Measurements from ENCODE around the gene NDST1. TPM values are rescaled to one million over a fixed set of nuclear protein-coding genes. Genes with fewer than 3 reads are reported as not detected.

Gene NDST1
- total and polyA plus RNA-seq, 3 experiments from 2014 or later: 0.13 to 2.8 (median 1.9) TPM

- Histone ChIP-seq H3K36me3 (ENCODE audit: insufficient read depth, low read length) (no peaks in the 10 kb centered on the region), H3K27me3 (ENCODE audit: insufficient read depth, low read length, poor library complexity, severe bottlenecking) (no peaks in the 10 kb centered on the region), H3K4me1 (ENCODE audit: insufficient read depth, low read length) (no peaks in the 10 kb centered on the region), H3K27ac (ENCODE audit: low read depth, low read length) (no peak overlapping the region), H3K9me3 (ENCODE audit: low read length) (no peaks in the 10 kb centered on the region), H3K4me3 (ENCODE audit: low read length) (no peak overlapping the region)
- no peaks in the 10 kb centered on the region for H3K4me1 Mint-ChIP-seq
- peaks cover 0 to 1% of the 10 kb centered on the region in 2 donors for H3K27me3 Mint-ChIP-seq
- no peak overlapping the region for H3K27ac Mint-ChIP-seq
- ChIA-PET POLR2A (no interaction called here), CTCF (no interaction called here)
- DNase-seq: no peak
- peaks cover 0 to 5% (median 0%) of the 10 kb centered on the region in 3 donors for H3K36me3 Mint-ChIP-seq
- H3K9me3 Mint-ChIP-seq: peaks cover 0 to 3% (median 0%) of the 10 kb centered on the region in 5 donors
- H3K4me3 Mint-ChIP-seq: no peak overlapping the region
Measured at GRCh38 chr5:150540042-150540441, 32.1 kb downstream of the NDST1 start.

GRCh38 chr5:150540615-150541396 is 32.9 kb downstream of the NDST1 start:
- ChIA-PET CTCF (interaction anchor here (1.1 to 1.3 kb wide), 2 partner anchors 13 to 29 kb away, joined by 3 read pairs; no protein-coding TSS in a partner anchor), POLR2A (no interaction called here)
- no peak overlapping the region for H3K4me3 Mint-ChIP-seq
- H3K9me3 Mint-ChIP-seq: peaks cover 0 to 3% (median 0%) of the 10 kb centered on the region in 5 donors
- H3K27ac Mint-ChIP-seq: no peak overlapping the region
- Histone ChIP-seq H3K27me3 (ENCODE audit: insufficient read depth, low read length, poor library complexity, severe bottlenecking) (no peaks in the 10 kb centered on the region), H3K4me3 (ENCODE audit: low read length) (no peak overlapping the region), H3K27ac (ENCODE audit: low read depth, low read length) (no peak overlapping the region), H3K36me3 (ENCODE audit: insufficient read depth, low read length) (no peaks in the 10 kb centered on the region), H3K4me1 (ENCODE audit: insufficient read depth, low read length) (no peaks in the 10 kb centered on the region), H3K9me3 (ENCODE audit: low read length) (no peaks in the 10 kb centered on the region)
- peaks cover 0 to 5% (median 0%) of the 10 kb centered on the region in 3 donors for H3K36me3 Mint-ChIP-seq
- peaks cover 0 to 1% of the 10 kb centered on the region in 2 donors for H3K27me3 Mint-ChIP-seq
- no peak for DNase-seq
- H3K4me1 Mint-ChIP-seq: no peaks in the 10 kb centered on the region

GRCh38 chr5:150541397-150541675 is 33.4 kb downstream of the NDST1 start:
- no peak overlapping the region for H3K27ac ChIP-seq (ENCODE audit: low read depth, low read length)
- peaks cover 0 to 5% (median 0%) of the 10 kb centered on the region in 3 donors for H3K36me3 Mint-ChIP-seq
- no peaks in the 10 kb centered on the region for H3K4me1 Mint-ChIP-seq
- no peak overlapping the region for H3K4me3 ChIP-seq (ENCODE audit: low read length)
- H3K9me3 Mint-ChIP-seq: peaks cover 0 to 3% (median 0%) of the 10 kb centered on the region in 5 donors
- H3K4me3 Mint-ChIP-seq: no peak overlapping the region
- no peaks in the 10 kb centered on the region for H3K4me1 ChIP-seq (ENCODE audit: insufficient read depth, low read length)
- peak overlapping the region in 1 of 8 donors; percentile 19 for H3K27ac Mint-ChIP-seq
- H3K27me3 ChIP-seq (ENCODE audit: insufficient read depth, low read length, poor library complexity, severe bottlenecking): no peaks in the 10 kb centered on the region
- DNase-seq: no peak
- CTCF ChIA-PET: interaction anchor here (1.1 to 1.3 kb wide), 2 partner anchors 12 to 30 kb away, joined by 3 read pairs; no protein-coding TSS in a partner anchor
- peaks cover 0 to 1% of the 10 kb centered on the region in 2 donors for H3K27me3 Mint-ChIP-seq
- H3K9me3 ChIP-seq (ENCODE audit: low read length): no peaks in the 10 kb centered on the region
- H3K36me3 ChIP-seq (ENCODE audit: insufficient read depth, low read length): no peaks in the 10 kb centered on the region
- POLR2A ChIA-PET: no interaction called here

- no peaks in the 10 kb centered on the region for H3K36me3 ChIP-seq (ENCODE audit: insufficient read depth, low read length)
- no peaks in the 10 kb centered on the region for H3K4me1 ChIP-seq (ENCODE audit: insufficient read depth, low read length)
- ChIA-PET POLR2A (no interaction called here), CTCF (interaction anchor here (0.9 to 1.3 kb wide), 3 partner anchors 11 to 91 kb away, joined by 3 read pairs; no protein-coding TSS in a partner anchor)
- H3K27me3 Mint-ChIP-seq: peaks cover 0 to 1% of the 10 kb centered on the region in 2 donors
- H3K4me3 Mint-ChIP-seq: no peak overlapping the region
- DNase-seq: no peak
- H3K36me3 Mint-ChIP-seq: peaks cover 0 to 5% (median 0%) of the 10 kb centered on the region in 3 donors
- H3K4me1 Mint-ChIP-seq: no peaks in the 10 kb centered on the region
- no peak overlapping the region for H3K4me3 ChIP-seq (ENCODE audit: low read length)
- peak overlapping the region in 1 of 8 donors; percentile 66 for H3K27ac Mint-ChIP-seq
- H3K27me3 ChIP-seq (ENCODE audit: insufficient read depth, low read length, poor library complexity, severe bottlenecking): no peaks in the 10 kb centered on the region
- H3K9me3 Mint-ChIP-seq: peaks cover 0 to 3% (median 0%) of the 10 kb centered on the region in 5 donors
- no peak overlapping the region for H3K27ac ChIP-seq (ENCODE audit: low read depth, low read length)
- H3K9me3 ChIP-seq (ENCODE audit: low read length): no peaks in the 10 kb centered on the region
Measured at GRCh38 chr5:150541895-150542294, 34.0 kb downstream of the NDST1 start.

GRCh38 chr5:150542933-150543445 is 35.1 kb downstream of the NDST1 start:
- H3K27me3 Mint-ChIP-seq: peaks cover 1 to 5% of the 10 kb centered on the region in 2 donors
- H3K4me1 ChIP-seq (ENCODE audit: insufficient read depth, low read length): no peaks in the 10 kb centered on the region
- H3K9me3 Mint-ChIP-seq: no peaks in the 10 kb centered on the region
- no peaks in the 10 kb centered on the region for H3K36me3 Mint-ChIP-seq
- no peaks in the 10 kb centered on the region for H3K27me3 ChIP-seq (ENCODE audit: insufficient read depth, low read length, poor library complexity, severe bottlenecking)
- ChIA-PET CTCF (no interaction called here), POLR2A (no interaction called here)
- no peak overlapping the region for H3K4me3 ChIP-seq (ENCODE audit: low read length)
- no peaks in the 10 kb centered on the region for H3K4me1 Mint-ChIP-seq
- H3K27ac ChIP-seq (ENCODE audit: low read depth, low read length): no peak overlapping the region
- no peak overlapping the region for H3K4me3 Mint-ChIP-seq
- no peaks in the 10 kb centered on the region for H3K36me3 ChIP-seq (ENCODE audit: insufficient read depth, low read length)
- DNase-seq: peak in 1 of 5 donors; percentile 36
- H3K9me3 ChIP-seq (ENCODE audit: low read length): no peaks in the 10 kb centered on the region
- H3K27ac Mint-ChIP-seq: peak overlapping the region in 1 of 8 donors; percentile 54

GRCh38 chr5:150544611-150545219 is 36.8 kb downstream of the NDST1 start:
- Histone ChIP-seq H3K4me1 (ENCODE audit: insufficient read depth, low read length) (no peaks in the 10 kb centered on the region), H3K9me3 (ENCODE audit: low read length) (no peaks in the 10 kb centered on the region), H3K27me3 (ENCODE audit: insufficient read depth, low read length, poor library complexity, severe bottlenecking) (no peaks in the 10 kb centered on the region), H3K27ac (ENCODE audit: low read depth, low read length) (no peak overlapping the region), H3K36me3 (ENCODE audit: insufficient read depth, low read length) (no peaks in the 10 kb centered on the region), H3K4me3 (ENCODE audit: low read length) (no peak overlapping the region)
- peak; percentile 24 to 65 (median 43) for DNase-seq
- peaks cover 1 to 5% of the 10 kb centered on the region in 2 donors for H3K27me3 Mint-ChIP-seq
- no peak overlapping the region for H3K4me3 Mint-ChIP-seq
- CTCF ChIA-PET: interaction anchor here (0.8 to 1.5 kb wide), 4 partner anchors 9 to 95 kb away, joined by 3 to 6 read pairs (median 3); no protein-coding TSS in a partner anchor
- H3K36me3 Mint-ChIP-seq: no peaks in the 10 kb centered on the region
- H3K9me3 Mint-ChIP-seq: no peaks in the 10 kb centered on the region
- no peak overlapping the region for H3K27ac Mint-ChIP-seq
- H3K4me1 Mint-ChIP-seq: no peaks in the 10 kb centered on the region
- POLR2A ChIA-PET: no interaction called here

GRCh38 chr5:150545246-150545645 is 37.3 kb downstream of the NDST1 start:
- Mint-ChIP-seq H3K36me3 (no peaks in the 10 kb centered on the region), H3K4me3 (no peak overlapping the region), H3K27me3 (peaks cover under 1 to 5% of the 10 kb centered on the region in 2 donors), H3K4me1 (no peaks in the 10 kb centered on the region), H3K9me3 (no peaks in the 10 kb centered on the region), H3K27ac (no peak overlapping the region)
- no peaks in the 10 kb centered on the region for H3K9me3 ChIP-seq (ENCODE audit: low read length)
- no peaks in the 10 kb centered on the region for H3K36me3 ChIP-seq (ENCODE audit: insufficient read depth, low read length)
- no peaks in the 10 kb centered on the region for H3K4me1 ChIP-seq (ENCODE audit: insufficient read depth, low read length)
- H3K4me3 ChIP-seq (ENCODE audit: low read length): no peak overlapping the region
- H3K27me3 ChIP-seq (ENCODE audit: insufficient read depth, low read length, poor library complexity, severe bottlenecking): no peaks in the 10 kb centered on the region
- CTCF ChIA-PET: interaction anchor here (0.6 to 1.5 kb wide), 6 partner anchors 9 to 1015 kb away, joined by 3 to 6 read pairs (median 3); no protein-coding TSS in a partner anchor
- H3K27ac ChIP-seq (ENCODE audit: low read depth, low read length): no peak overlapping the region
- no peak for DNase-seq
- POLR2A ChIA-PET: no interaction called here

GRCh38 chr5:150548123-150548522 is 40.2 kb downstream of the NDST1 start:
- H3K36me3 ChIP-seq (ENCODE audit: insufficient read depth, low read length): no peaks in the 10 kb centered on the region
- DNase-seq: no peak
- ChIA-PET CTCF (interaction anchor here (1.2 kb wide), 1 partner anchor 12 kb away, joined by 4 read pairs; no protein-coding TSS in a partner anchor), POLR2A (no interaction called here)
- H3K9me3 Mint-ChIP-seq: peaks cover 0 to 1% (median 0%) of the 10 kb centered on the region in 5 donors
- H3K9me3 ChIP-seq (ENCODE audit: low read length): no peaks in the 10 kb centered on the region
- no peaks in the 10 kb centered on the region for H3K27me3 ChIP-seq (ENCODE audit: insufficient read depth, low read length, poor library complexity, severe bottlenecking)
- no peaks in the 10 kb centered on the region for H3K36me3 Mint-ChIP-seq
- no peak overlapping the region for H3K4me3 Mint-ChIP-seq
- no peaks in the 10 kb centered on the region for H3K4me1 Mint-ChIP-seq
- no peak overlapping the region for H3K27ac Mint-ChIP-seq
- H3K4me1 ChIP-seq (ENCODE audit: insufficient read depth, low read length): no peaks in the 10 kb centered on the region
- H3K27me3 Mint-ChIP-seq: peaks cover 1 to 11% of the 10 kb centered on the region in 2 donors
- no peak overlapping the region for H3K27ac ChIP-seq (ENCODE audit: low read depth, low read length)
- no peak overlapping the region for H3K4me3 ChIP-seq (ENCODE audit: low read length)

Measured in CD8-positive, alpha-beta memory T cell (primary cell).